HepG2 (cell line): ENCODE data around the gene NDUFS4. TPM values are rescaled to one million over a fixed set of nuclear protein-coding genes. Genes with fewer than 3 reads are reported as not detected.

ENCODE experiments used
- ATAC-seq: fragments of 200-7000 bp; cut with Tn5 transposase; 3 replicates; pipeline ENCODE4 v1.9.1; 2020; ENCODE audit warnings: mild to moderate bottlenecking, moderate library complexity
- BruUV-seq: library from RNA; stranded (reverse); fragments of 400-500 nt; replicated peaks from 2 replicates; lab custom pipeline; 2021; lab: Mats Ljungman, UMichigan
- CTCF ChIA-PET: fragments of 300-600 bp; formaldehyde crosslinking; extraction: SDS; loops from one replicate; lab custom pipeline; 2021; ENCODE audit warnings: low total read pairs, inconsistent platforms, low intra/inter-chr PET ratio; lab: Yijun Ruan, JAX
- POLR2A ChIA-PET: fragments of 350-600 bp; sonication (Branson Sonifier 250); formaldehyde crosslinking; loops from one replicate; lab custom pipeline; 2020; ENCODE audit warnings: antibody characterized with exemption, inconsistent platforms; lab: Yijun Ruan, JAX
- DNase-seq: peaks from one replicate; pipeline ENCODE4 v3.0.0-alpha.2; 2015; ENCODE audit warnings: low spot score
- FAIRE-seq: peaks from 3 replicates; lab custom pipeline; 2011; peaks lifted over from hg19 to GRCh38; lab: Jason Lieb, UNC
- H2AFZ ChIP-seq: one replicate; pipeline ENCODE4 v1.6.1; 2011; ENCODE audit warnings: low read length, inconsistent platforms
- H3K27ac ChIP-seq: fragments of 300-600 bp; 3 replicates; pipeline ENCODE4 v1.8.0; 2011; ENCODE audit warnings: mixed run types, mild to moderate bottlenecking, mixed read lengths, low read length, inconsistent platforms; ENCODE audit not compliant: insufficient read depth; ENCODE audit errors: extremely low read length
- H3K27me3 ChIP-seq, 2 experiments: fragments of 200-600 bp in 1 of 2; 2 replicates in 1 of 2; 3 replicates in 1 of 2; pipeline versions ENCODE4 v1.6.0 to v1.8.0; 2011; ENCODE audit warnings: low read length in 2 of 2, mild to moderate bottlenecking in 2 of 2, moderate library complexity in 2 of 2, inconsistent platforms in 1 of 2; ENCODE audit not compliant: insufficient read depth in 2 of 2, control insufficient read depth in 1 of 2
- H3K36me3 ChIP-seq, 2 experiments: fragments of 200-600 bp in 1 of 2; replicated peaks in 1 of 2; 2 replicates in 1 of 2; 3 replicates in 1 of 2; pipeline versions ENCODE4 v1.5.1 to v1.8.0; 2011; ENCODE audit warnings: low read length in 2 of 2, inconsistent platforms in 1 of 2; ENCODE audit not compliant: insufficient read depth in 2 of 2, control insufficient read depth in 1 of 2
- H3K4me1 ChIP-seq: 2 replicates; pipeline ENCODE4 v1.5.1; 2012; ENCODE audit warnings: low read length, inconsistent platforms; ENCODE audit not compliant: insufficient read depth
- H3K4me2 ChIP-seq: 2 replicates; pipeline ENCODE4 v1.6.0; 2011; ENCODE audit warnings: low read depth, low read length, inconsistent platforms
- H3K4me3 ChIP-seq, 3 experiments: fragments of 200-600 bp in 1 of 3; sonication (generic), shearing (Covaris generic) in 1 of 3; replicated peaks in 1 of 3; 2 replicates each; pipeline ENCODE4 v1.5.1; 2011 to 2016; ENCODE audit warnings: low read length in 3 of 3, inconsistent platforms in 2 of 3, low read depth in 2 of 3, mild to moderate bottlenecking in 2 of 3, control low read depth in 1 of 3, mixed read lengths in 1 of 3; ENCODE audit not compliant: insufficient read depth in 1 of 3
- H3K79me2 ChIP-seq: one replicate; pipeline ENCODE4 v1.6.1; 2011; ENCODE audit warnings: low read length, inconsistent platforms; ENCODE audit not compliant: insufficient read depth
- H3K9ac ChIP-seq: 2 replicates; pipeline ENCODE4 v1.6.0; 2011; ENCODE audit warnings: mild to moderate bottlenecking, low read depth, low read length, inconsistent platforms; ENCODE audit not compliant: insufficient read depth
- H3K9me3 ChIP-seq: 2 replicates; pipeline ENCODE4 v1.5.1; 2012; ENCODE audit warnings: mild to moderate bottlenecking, low read length
- H4K20me1 ChIP-seq: 2 replicates; pipeline ENCODE4 v1.6.0; 2011; ENCODE audit warnings: inconsistent platforms, mild to moderate bottlenecking, low read length, moderate library complexity; ENCODE audit not compliant: insufficient read depth
- CEBPB ChIP-seq: IDR thresholded peaks from 2 replicates; pipeline ENCODE4 v1.6.1; 2011; ENCODE audit warnings: low read depth, low read length, improper control_type of control experiment, borderline replicate concordance
- FOSL2 ChIP-seq: sonication (generic); formaldehyde crosslinking; IDR thresholded peaks from 2 replicates; pipeline ENCODE4 v1.4.0; 2020; ENCODE audit warnings: missing genetic modification reagents
- MAFG ChIP-seq: sonication (generic); formaldehyde crosslinking; IDR thresholded peaks from 2 replicates; pipeline ENCODE4 v1.5.1; 2020; ENCODE audit warnings: mild to moderate bottlenecking, missing genetic modification reagents
- NR2C2 ChIP-seq: sonication (generic); formaldehyde crosslinking; IDR thresholded peaks from 2 replicates; pipeline ENCODE4 v1.4.0; 2020; ENCODE audit warnings: missing genetic modification reagents, mild to moderate bottlenecking, moderate library complexity, borderline replicate concordance
- ZBTB2 ChIP-seq: sonication (generic); formaldehyde crosslinking; IDR thresholded peaks from 2 replicates; pipeline ENCODE4 v1.8.0; 2022; ENCODE audit warnings: low read depth, missing genetic modification reagents
- WGBS: methylation state at CpG from one replicate; pipeline ENCODE4 v1.1.6; 2017; ENCODE audit warnings: low lambda C conversion rate; 5-methylcytosine and 5-hydroxymethylcytosine counted together
- in situ Hi-C: cut with HindIII; loops from 2 replicates; pipeline ENCODE4 v1.10.0; 2017; ENCODE audit warnings: low pct_unique_long_range_greater_than_20kb; ENCODE audit not compliant: extremely low pct_ligation_motif_present
- intact Hi-C: fragments of 100-400 bp; cut with micrococcal nuclease; formaldehyde crosslinking; loops from one replicate; pipeline ENCODE4 v1.10.0; 2022; ENCODE audit not compliant: unreplicated experiment
- polyA plus RNA-seq, 8 experiments: library from polyadenylated mRNA; depleted of rRNA in 3 of 8; stranded (reverse) in 7 of 8; unstranded in 1 of 8; fragments of >200 nt; fragmentation: Illumina TruSeq in 4 of 8; extraction: Trizol in 4 of 8; gene quantifications; 2 replicates each; pipeline versions ENCODE4 v1.2.1 to v1.2.3, GENCODE V29; 2011 to 2016; ENCODE audit warnings: low read depth in 4 of 8, missing spikeins in 1 of 8, mixed read lengths in 1 of 8; ENCODE audit not compliant: insufficient read depth in 1 of 8
- total RNA-seq, 5 experiments: library from RNA; depleted of rRNA; stranded (reverse); fragments of >200 nt; fragmentation: Illumina TruSeq; extraction: Trizol; gene quantifications; 2 replicates each; pipeline ENCODE4 v1.2.3, GENCODE V29; 2016; ENCODE audit warnings: low read depth in 1 of 5
- TF ChIP-seq, protein P1 (sequence below): IDR thresholded peaks from 2 replicates; pipeline ENCODE4 v1.6.1; 2016; ENCODE audit warnings: low read depth

NDUFS4 gene
- total and polyA plus RNA-seq, 2 of the 13 experiments (the other 11 are each of a cell fraction or from before 2014, with no cell fraction given), result 121 to 126 TPM

DNA sequence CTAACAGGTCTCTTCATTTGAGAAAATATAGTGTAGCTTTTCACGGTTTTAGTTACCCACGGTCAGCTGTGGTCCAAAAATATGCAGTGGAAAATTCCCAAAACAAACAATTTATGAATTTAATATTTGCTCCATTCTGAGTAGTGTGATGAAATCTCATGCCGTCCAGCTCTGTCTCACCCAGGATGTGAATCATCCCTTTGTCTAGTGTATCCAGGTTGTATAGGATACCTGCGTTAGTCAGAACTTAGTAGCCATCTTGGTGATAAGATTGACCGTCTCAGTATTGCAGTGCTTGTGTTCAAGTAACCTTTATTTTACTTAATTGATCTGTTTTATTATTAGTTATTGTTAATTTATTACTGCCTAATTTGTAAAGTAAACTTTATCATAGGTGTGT, 41.1 kb downstream of the NDUFS4 start:
- DNase-seq (peak; percentile 33), FAIRE-seq (no peak)
- BruUV-seq, result no TSS peak
- Histone ChIP-seq H3K27ac (no peak overlapping the region), H3K36me3 (peaks cover 2 to 15% of the 10 kb centered on the region in 2 experiments; a peak in 2 of 5 replicates), H3K9me3 (no peaks in the 10 kb centered on the region), H3K4me3 (no peak overlapping the region), H3K79me2 (peaks cover 39% of the 10 kb centered on the region), H3K9ac (no peak overlapping the region)
- WGBS, result 91% methylated on average over 5 of the region's 5 CpGs
- 0 out of 2 replicates have a peak, but pooled peaks have one; percentile 34 for TF ChIP-seq NR2C2 (CRISPR knock-in tag)
- TF ChIP-seq MAFG (CRISPR knock-in tag), result no peak
- peak; percentile 20; the same call in 1 of the 2 replicates for TF ChIP-seq CEBPB
- TF ChIP-seq ZBTB2, result no peak
- TF ChIP-seq FOSL2, result peak; percentile 78
- TF ChIP-seq, protein P1, sequence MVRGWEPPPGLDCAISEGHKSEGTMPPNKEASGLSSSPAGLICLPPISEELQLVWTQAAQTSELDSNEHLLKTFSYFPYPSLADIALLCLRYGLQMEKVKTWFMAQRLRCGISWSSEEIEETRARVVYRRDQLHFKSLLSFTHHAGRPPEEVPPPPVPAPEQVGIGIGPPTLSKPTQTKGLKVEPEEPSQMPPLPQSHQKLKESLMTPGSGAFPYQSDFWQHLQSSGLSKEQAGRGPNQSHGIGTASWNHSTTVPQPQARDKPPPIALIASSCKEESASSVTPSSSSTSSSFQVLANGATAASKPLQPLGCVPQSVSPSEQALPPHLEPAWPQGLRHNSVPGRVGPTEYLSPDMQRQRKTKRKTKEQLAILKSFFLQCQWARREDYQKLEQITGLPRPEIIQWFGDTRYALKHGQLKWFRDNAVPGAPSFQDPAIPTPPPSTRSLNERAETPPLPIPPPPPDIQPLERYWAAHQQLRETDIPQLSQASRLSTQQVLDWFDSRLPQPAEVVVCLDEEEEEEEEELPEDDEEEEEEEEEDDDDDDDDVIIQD, result peak; percentile 25; the same call in 1 of the 2 replicates
- TF ChIP-seq, all 625 proteins: peak for 4
- Histone ChIP-seq H2AFZ (no peak overlapping the region), H4K20me1 (0 out of 2 replicates have a peak, but pooled peaks cover 5% of the 10 kb centered on the region), H3K4me2 (no peak overlapping the region), H3K27me3 (no peaks in the 10 kb centered on the region), H3K4me1 (no peaks in the 10 kb centered on the region)
- in situ Hi-C loops, result no loop called here
- ChIA-PET POLR2A (no interaction called here), CTCF (no interaction called here)
- no peak for ATAC-seq
- intact Hi-C loops, result no loop called here
